HepG2 (cell line): ENCODE data around the gene BDNF.

ENCODE experiments used
- BATF2 ChIP-seq: sonication (generic); formaldehyde crosslinking; IDR thresholded peaks from 2 replicates; pipeline ENCODE4 v1.8.0; 2022; ENCODE audit warnings: mild to moderate bottlenecking, missing genetic modification reagents, moderate library complexity
- BRF2 ChIP-seq: sonication (generic); formaldehyde crosslinking; IDR thresholded peaks from 2 replicates; pipeline ENCODE4 v1.8.1; 2022; ENCODE audit warnings: mild to moderate bottlenecking, missing genetic modification reagents
- CTCF ChIP-seq: sonication (generic); formaldehyde crosslinking; IDR thresholded peaks from 2 replicates; pipeline ENCODE4 v1.5.0; 2020; ENCODE audit warnings: mild to moderate bottlenecking, missing genetic modification reagents, moderate library complexity
- DMTF1 ChIP-seq: sonication (generic); formaldehyde crosslinking; IDR thresholded peaks from 2 replicates; pipeline ENCODE4 v1.4.0; 2020; ENCODE audit warnings: mild to moderate bottlenecking, missing genetic modification reagents
- GABPA ChIP-seq, 2 experiments: IDR thresholded peaks; 2 replicates each; pipeline ENCODE4 v1.6.1; 2011 to 2016; ENCODE audit warnings: low read depth in 2 of 2, low read length in 1 of 2, missing biosample characterization in 1 of 2, missing genetic modification characterization in 1 of 2
- MLX ChIP-seq: IDR thresholded peaks from 2 replicates; pipeline ENCODE4 v1.6.1; 2016
- POLR2A ChIP-seq, 2 experiments: IDR thresholded peaks; 2 replicates each; pipeline ENCODE4 v1.6.1; 2011; ENCODE audit warnings: low read depth in 2 of 2, low read length in 2 of 2, mild to moderate bottlenecking in 1 of 2, moderate library complexity in 1 of 2; ENCODE audit not compliant: insufficient read depth in 1 of 2
- SALL2 ChIP-seq: sonication (generic); formaldehyde crosslinking; IDR thresholded peaks from 2 replicates; pipeline ENCODE4 v1.8.1; 2023; ENCODE audit warnings: mild to moderate bottlenecking, missing genetic modification reagents, inconsistent platforms
- SIX1 ChIP-seq: sonication (generic); formaldehyde crosslinking; IDR thresholded peaks from 2 replicates; pipeline ENCODE4 v1.4.0; 2020; ENCODE audit warnings: missing genetic modification reagents, borderline replicate concordance
- TAF1 ChIP-seq: sonication (generic); formaldehyde crosslinking; IDR thresholded peaks from 2 replicates; pipeline ENCODE4 v1.4.0; 2020; ENCODE audit warnings: missing genetic modification reagents
- THAP7 ChIP-seq: sonication (generic); formaldehyde crosslinking; IDR thresholded peaks from 2 replicates; pipeline ENCODE4 v1.8.1; 2023; ENCODE audit warnings: mild to moderate bottlenecking, missing genetic modification reagents
- ZSCAN5A ChIP-seq: sonication (generic); formaldehyde crosslinking; IDR thresholded peaks from 2 replicates; pipeline ENCODE4 v1.8.0; 2022; ENCODE audit warnings: mild to moderate bottlenecking, missing genetic modification reagents, borderline replicate concordance

- TF ChIP-seq ZSCAN5A (CRISPR knock-in tag), result no peak
- no peak for TF ChIP-seq BATF2 (CRISPR knock-in tag)
- no peak for TF ChIP-seq GABPA (IDR thresholded peaks at IDR 0.05; ENCODE audit: low read depth, low read length)
- no peak for TF ChIP-seq GABPA (CRISPR knock-in tag; IDR thresholded peaks at IDR 0.05; ENCODE audit: low read depth)
- no peak for TF ChIP-seq SALL2 (CRISPR knock-in tag)
- no peak for TF ChIP-seq POLR2A (IDR thresholded peaks at IDR 0.05; ENCODE audit: insufficient read depth in 1 of 2, low read depth in 2 of 2, low read length in 2 of 2)
- no peak for TF ChIP-seq CTCF (CRISPR knock-in tag)
- no peak for TF ChIP-seq BRF2 (CRISPR knock-in tag)
- no peak for TF ChIP-seq SIX1 (CRISPR knock-in tag)
- no peak for TF ChIP-seq MLX (CRISPR knock-in tag)
- no peak for TF ChIP-seq TAF1 (CRISPR knock-in tag)
- no peak for TF ChIP-seq DMTF1 (CRISPR knock-in tag)
- TF ChIP-seq THAP7 (CRISPR knock-in tag), result no peak
Measured at GRCh38 chr11:27627979-27628378, 72.3 kb downstream of the BDNF start.
